Left forelimb (tissue), 1 donor: Measurements from ENCODE around the gene FANCG.
A peak's percentile ranks its signal among the peaks of the same experiment; 100 is the strongest.

Experiments used
- DNase-seq: peaks from one replicate; pipeline ENCODE4 v3.0.0-alpha.2; 2018; ENCODE audit warnings: low spot score

The FANCG gene

DNA sequence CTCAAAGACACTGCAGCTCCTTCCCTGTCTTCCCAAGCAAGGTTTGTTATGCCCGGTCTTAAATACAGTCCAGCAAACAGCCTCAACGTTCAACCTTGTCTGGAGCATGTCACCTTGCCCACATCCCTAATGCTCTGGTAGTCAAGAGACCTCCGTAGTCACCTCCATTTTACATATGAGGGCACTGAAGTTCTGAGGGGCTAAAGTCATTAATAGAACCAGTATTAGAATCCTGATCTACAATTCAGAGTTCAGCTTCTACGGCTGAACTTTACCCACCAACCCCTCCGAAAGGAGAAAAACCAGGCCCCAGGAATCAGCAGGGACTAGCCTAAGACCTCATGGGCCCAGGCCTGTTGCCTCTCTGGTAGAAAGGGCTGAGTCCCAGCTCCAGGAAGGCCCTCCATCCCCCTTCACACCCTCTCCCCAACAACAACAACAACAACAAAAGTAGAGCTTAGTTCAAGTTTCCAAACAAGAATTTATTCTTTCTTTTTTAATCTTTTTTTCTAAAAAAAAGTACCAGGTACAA, 24.0 kb upstream of the FANCG start:
- no peak for DNase-seq

DNA sequence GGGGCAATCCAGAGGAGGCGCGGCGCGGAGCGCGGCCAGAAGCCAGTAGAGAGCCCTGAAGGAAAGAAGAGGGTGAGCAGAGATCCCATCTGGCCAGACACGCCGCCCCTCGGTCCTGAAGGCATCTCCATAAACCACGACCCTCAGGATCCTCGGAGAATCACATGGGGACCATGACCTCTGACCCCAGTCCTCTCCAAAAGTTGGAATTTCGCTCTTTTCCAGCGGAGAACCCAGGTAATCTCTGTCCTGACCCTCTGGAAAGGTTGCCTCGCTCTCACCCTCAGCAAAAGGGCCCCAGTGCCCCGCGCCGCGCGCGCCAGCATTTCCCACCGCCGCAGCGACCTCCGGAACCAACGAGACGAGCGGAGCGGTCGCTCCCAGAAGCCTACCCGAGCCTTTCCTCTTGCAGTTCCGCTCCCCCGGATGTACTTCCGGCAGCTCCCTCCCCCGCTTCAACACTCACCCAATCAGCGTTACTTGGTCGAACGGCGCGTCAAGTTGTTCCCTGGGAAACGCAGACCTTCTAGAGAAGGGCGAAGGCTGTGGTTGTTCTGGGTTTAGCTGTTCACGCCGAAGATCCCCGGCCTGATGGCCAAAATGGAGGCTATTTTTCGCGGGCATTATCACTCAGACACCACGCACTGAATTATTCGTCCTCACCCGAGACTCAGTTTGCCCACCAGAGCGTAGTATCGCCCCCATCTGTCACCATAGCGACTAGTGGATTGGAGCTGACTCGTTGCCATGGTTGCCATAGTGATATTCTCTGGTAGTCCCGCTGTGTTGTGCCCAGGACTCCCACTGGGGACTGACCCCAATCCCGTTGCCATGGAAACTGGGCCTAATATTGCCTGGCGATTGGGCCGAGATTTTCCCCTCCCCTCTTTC, 23.3 kb upstream of the FANCG start, which contains the start of gene STOML2:
STOML2 (minus strand) TSS at position 363 of the 891 bp plus-strand sequence; CDS start at position 326, 37 bp downstream.
- DNase-seq: peak; percentile 92

DNA sequence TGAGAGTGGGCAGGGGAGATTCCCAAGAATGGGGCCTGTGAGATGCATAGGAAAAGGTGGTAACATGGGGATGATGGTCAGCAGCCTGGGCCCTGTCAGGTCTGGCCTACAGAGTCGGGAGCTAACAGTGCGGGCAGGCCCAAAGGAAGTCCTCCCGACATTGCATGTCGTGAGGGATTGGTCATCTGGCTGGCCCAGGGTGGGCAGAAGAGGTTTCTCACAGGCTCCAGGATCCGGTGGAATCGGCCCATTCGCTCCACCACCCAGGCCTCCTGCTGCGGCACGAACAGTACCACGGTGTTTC, 22.7 kb upstream of the FANCG start:
- no peak for DNase-seq

DNA sequence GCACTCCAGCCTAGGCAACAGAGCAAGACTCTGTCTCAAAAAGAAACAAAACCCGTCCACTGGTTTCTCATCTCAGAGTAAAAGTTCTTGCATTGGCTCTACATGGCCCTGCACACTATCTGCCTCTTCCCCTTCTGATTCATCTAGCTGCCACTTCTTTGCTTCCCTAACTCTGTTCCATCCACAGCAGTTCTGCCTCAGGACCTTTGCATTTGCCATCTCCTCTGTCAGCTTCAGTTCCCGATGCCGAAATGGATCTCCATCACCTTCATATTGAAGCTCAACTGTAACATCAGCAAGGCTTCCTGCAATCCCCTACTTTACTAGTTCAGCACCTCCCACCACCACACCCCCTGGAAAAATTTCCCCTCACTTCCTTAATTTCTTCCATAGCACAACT, 17.8 kb upstream of the FANCG start:
- no peak for DNase-seq

DNA sequence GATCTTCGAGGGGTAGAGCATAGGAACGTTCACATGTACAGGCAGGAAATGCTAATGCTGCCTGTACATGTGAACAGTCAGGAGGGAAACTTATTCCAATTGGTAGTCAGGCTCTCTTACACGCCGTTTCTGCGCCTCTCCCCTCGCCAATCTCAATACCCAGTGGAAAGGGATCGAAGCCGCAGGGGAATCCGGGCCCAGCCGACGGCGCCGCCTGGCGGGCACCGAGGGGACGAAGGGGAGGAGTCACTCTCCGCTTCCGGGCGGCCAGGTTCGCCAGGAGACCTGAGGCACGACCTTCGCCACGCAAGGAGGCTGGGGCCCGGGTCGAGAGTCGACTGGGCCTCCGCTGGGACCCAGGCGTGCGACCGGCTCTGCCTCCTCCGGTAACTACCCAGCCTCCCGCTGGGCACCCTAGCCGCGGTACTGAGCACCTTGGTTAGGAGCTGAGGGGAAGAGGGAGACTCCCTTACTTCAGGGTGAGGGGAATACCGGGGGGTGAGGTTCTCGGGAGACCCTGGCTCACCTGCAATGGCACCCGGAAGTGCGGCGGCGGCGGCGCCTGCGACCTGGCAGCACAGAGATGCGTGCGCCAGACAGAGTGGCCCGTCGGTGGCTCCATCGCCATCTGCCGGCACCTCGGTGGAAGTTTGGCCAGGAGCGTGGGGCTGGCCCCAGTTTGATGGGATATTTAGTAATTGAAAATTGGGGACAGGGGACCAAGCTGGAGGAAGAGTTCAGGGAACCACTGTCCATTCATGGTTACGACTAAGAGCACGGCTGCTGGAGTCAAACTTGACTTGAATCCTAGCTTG, 16.5 kb upstream of the FANCG start, which contains the start of gene PIGO:
PIGO (minus strand) TSS at position 557 of the 815 bp plus-strand sequence. CDS start 1,026 bp downstream, outside the sequence.
- DNase-seq: peak; percentile 89

DNA sequence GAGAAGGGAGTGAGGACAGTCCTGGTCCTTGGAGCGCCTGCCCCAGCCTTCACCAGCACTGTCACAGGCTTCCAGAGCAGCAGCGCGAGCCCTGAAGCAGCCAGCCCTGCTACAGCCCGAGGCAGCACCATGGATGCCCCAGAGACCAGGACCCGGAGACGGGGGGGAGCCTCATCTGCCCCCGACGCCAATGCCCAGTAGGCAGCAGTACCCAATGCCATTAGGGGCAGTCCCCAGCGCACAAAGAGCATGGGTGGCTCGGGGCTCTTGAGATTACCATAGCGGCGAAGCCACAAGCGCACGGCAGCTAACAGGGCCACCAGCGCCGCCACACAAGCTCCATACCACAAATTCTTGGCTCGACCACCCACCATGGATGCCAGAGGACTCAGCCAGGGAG, 11.8 kb upstream of the FANCG start:
- DNase-seq: no peak

DNA sequence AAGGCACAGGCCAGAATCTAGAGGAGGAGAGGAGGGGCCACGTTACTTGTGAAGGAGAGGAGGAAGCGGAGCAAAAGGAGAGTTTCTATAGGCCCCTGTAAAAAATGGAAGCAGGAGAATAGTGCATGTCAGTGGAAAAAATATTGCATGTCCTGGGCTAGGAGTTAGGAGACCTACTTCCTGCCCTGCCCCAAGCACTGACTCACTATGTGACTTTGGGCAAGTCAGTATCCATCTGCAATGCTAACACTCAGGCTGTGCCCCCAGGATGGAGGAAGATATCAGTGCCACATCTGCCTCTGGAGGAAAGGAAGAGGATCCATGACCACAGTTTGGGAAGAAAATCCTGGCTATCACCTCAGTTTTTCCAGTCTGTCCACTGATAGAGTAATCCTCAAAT, 9.7 kb upstream of the FANCG start:
- DNase-seq: no peak

DNA sequence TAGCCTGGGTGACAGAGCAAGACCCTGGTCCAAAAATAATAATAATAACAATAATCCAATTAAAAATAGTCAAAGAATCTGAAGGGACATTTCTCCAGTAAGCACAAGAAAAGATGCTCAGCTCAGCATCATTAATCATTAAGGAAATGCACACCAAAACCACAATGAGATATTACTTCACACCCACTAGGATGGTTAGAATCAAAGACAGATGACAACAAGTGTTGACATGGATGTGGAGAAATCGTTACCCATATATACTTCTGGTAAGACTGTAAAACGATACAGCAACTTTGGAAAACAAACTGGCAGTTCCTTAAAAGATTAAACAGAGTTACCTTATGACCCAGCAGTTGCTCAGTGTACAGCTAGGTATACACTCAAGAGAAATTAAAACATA, 5.3 kb upstream of the FANCG start:
- no peak for DNase-seq

DNA sequence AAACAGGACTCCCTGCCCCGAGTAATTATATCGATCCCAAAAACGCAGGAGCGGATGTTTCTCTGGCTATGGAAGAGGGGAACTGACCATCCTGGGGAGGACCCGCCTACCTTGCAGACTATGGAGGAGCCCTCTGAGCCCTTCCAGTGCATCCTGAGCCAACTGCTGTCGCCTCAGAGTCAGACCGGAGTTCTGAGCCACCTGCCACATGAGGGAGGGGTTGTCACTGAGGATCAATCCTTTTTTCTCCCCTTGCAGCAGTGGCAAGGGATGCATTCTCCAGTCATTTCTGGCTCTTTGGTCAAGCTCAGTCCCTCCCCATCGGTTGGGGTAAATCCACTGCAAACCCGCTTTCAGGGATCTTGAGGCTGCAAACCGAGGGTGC, 709 bp downstream of the FANCG start:
- DNase-seq: no peak

DNA sequence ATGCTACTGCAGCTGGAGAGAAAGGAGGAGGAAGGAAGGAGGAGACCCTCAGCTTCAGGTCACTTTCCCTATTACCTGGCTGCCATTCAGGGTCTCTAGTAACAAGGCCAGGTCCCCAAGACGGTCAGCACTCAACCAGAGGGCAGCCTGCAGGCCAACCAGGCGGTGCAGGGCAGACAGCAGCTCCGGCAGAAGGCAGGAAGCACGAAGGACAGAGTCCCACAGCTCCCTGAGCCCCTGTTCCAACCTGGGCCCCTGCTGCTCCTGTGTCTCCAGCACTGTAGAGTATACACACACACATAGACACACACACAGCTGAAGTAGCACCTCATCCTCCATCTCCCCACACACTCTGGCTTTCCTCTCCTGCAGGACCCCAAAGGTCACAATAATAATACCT, 1.7 kb downstream of the FANCG start:
- no peak for DNase-seq

DNA sequence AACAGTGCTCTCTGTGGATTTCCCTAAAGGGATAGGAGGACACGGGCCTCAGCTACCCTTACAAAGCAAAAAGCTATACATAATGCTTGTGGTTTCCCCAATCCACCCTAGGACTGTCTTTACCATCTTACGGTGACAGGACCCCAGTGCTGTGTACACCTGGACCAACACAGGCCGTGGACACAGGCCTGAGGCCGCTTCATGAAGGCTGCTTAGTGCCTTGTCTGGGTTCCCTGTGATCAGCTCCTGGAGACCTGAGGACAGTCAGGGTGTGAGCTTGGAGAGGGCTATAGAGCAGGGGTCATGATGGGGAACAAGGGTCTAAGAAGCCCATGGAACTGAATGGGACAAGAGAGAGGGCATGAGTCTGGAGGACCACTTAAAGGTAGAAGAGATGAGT, 2.9 kb downstream of the FANCG start:
- no peak for DNase-seq

DNA sequence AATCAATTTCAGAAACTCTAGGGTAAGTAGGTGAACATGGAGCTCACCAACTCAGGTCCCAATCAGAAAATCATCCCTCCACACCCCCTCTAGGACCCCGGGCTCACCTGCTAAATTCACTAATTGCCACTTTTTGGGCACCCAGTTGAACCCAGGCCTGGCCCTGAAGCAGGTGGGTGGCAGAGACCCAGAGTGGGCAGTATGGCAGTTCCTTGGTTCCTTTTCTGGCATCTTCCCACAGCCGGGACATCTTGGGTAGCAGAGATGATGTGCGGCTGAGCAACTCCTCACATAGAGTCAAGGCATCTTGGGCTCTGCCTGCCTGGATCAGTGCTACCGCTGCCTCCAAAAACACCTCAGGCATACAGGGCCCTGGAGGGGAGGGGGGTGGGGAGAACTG, 4.4 kb downstream of the FANCG start:
- DNase-seq: no peak

DNA sequence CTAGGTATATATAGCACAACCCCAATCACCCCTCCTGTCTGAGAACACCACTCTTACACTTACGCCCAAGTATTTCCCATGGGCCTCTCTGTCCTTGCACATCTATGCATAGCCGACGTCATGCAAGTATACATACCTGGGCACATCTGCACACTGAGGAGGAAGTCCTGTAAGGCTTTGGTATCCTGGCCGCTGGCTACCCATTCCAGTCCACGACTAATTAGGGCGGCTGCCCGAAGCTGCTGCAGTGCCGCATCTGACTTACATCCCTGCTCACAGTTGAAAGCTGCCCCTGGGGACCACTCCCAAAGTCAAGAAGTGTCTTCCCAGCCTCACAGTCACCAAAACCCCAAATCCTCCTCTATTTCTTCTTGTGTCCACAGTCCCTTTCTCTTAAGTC, 5.0 kb downstream of the FANCG start:
- DNase-seq: no peak

DNA sequence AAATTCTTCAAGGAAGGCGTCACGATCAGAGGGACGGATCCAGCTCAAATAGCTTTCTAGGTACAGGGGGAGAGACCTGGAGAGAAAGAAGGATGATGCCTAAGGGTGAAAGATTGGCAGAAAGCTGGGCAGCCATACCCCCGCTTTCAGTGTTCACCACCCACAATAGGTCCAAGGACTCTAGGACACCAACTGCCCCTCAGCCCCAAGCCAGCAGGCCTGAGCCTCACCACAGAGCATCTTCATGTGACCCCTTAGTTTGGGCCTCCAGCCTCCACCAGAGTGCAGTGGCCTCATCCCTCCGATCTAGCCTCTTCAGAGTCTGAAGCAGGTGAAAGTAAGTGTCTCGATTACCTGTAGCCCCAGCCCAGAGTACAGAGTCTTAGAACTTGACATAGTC, 5.6 kb downstream of the FANCG start:
- no peak for DNase-seq

DNA sequence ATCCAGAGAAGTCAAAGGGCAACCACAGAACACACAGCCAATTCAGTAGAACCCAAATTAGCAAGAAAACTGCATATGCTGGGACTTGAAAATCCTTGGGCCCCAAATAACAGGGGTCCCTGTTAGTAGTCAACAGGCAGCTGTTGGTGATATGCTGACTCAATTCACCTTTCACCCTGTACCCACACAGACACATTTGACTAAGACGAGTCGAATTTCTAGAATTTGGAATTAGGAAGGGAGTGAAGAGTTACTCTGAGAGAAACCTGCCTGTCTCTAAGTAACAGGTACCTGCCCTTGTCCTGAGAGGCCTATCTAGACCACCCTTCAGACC, 6.5 kb downstream of the FANCG start:
- DNase-seq: peak; percentile 53

DNA sequence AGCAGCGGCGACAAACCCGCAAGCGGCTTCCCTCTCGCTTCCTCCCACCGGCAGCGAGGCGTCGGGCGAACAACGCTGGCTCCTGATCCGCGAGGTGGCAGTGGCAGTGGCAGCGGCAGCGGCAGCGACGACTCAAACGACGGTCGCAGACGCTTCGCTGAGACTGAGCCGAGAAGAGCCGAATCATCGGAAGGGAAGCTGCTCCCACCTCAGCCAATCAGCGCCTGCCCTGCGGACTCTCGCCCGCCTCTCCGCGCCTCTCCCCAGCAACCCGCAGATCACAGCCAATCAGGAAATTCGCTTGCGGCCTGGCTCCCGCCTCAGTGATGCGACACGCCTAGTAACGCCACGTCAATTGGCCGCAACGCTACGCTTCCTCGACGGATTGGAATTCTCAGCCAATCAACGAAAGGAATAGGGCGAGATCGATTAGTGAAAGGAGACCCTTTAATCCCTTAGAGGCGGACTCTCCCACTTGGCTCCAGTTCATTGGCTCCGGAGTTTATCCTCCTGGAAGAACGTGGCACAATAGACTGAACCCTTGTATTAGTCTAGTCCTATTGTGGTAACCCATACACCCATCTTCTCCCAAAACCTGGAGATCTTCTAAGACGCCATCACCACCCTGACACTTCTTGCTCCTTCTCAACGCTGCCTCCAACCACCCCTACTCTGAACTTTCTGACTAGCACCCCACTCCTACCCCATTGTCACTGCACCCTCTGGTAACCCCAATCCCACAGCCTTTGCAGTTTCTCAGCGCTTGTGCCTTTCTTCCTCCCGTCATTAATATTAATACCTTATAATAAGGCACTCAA, 7.1 kb downstream of the FANCG start, which contains the start of gene VCP:
VCP (minus strand) TSS at position 165 of the 818 bp plus-strand sequence. CDS start 272 bp downstream, outside the sequence.
- peak; percentile 98 for DNase-seq

DNA sequence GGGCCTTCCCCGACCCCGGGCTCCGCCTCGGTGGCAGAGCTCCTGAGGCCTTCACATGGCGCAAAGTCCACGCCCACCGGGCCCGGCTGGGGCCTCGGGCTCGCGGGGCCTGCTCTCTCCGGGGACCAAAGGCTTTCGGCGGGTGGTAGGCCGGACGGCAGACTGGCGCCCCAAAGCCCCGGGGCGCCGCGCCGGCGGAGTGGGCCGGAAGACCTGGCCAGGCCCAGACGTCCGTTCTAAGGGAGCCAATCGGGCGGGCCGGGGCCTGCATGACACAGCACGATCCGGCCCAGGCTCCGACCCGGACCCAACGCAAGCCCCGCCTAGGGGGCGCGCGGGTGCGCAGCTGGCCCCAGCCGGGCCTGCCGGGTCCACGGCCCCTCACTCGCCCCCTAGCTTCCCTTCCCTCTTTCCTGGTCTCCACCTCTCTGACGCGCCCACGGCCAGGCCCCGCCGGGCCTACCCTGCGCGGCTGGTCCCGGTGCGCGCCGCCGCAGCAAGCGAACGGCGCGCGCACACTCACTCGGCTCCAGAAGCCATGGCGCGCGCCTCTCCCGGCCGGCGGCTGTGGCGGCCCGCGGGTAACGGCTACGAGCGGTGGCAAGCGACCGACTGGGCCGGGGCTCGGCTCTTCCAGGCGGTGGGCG, 7.8 kb downstream of the FANCG start:
- peak; percentile 88 for DNase-seq

DNA sequence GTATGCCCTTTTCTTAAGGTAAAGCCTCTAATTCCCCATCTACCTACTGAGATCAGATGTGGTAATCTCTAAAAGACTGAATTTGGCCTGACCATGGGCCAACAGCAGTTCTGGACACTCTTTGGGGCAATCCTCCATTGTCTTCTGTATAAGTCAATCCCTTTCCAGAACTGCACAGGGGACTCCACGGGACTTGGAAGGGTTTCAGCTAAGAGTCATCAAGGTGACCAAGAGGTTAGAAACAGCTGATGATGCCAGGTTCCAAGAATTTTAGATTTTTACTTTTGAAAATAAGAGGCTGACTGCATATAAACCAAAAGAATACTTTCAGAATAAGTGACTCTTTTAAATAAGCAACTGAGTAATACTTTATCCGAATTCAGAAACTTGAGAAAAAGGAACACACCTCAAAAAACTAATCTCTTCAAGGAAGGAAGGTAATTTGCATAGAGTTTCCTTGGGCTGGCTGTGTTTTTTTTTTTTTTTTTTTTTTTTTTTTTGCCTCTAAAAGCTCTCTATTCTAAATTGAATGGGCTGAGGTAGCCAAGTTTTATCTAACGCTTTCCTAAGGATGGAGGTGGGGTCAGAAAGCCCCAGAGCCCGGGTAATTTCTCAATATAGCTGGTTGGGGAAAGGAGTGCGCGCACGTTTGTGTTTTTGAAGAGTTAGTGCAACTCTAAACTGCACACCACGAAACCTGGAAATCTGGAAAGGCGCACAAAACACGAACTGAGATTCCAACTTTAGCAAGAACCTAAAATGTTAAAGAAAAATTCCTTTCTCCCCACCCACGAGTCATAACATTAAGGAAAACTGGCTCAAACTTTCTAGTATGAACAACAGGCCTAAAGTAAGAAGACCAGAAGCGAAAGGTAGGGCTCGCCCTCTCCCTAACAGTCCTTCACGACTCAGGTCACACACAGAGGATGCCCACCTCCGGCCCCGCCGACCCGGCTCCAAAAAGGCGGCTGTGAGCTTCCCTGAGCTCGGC, 8.6 kb downstream of the FANCG start:
- DNase-seq: peak; percentile 6

DNA sequence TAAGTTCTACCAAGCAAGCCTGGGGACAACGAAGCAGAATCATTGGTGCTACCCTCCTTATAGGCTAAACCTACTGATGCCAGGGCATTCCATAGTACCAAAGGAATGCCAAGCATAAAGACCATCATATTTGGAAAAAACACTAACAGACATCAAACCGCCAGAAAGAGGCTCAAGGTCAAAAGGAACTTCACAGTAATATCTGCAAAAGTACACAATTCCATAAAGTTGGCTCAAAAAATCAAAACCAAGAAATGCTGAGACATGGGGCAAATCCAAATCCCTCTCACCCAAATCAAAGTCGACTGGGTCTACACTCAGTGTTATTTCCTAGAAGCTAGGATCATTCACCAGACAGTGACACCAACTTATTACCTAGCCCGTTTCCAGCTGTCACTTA, 10.7 kb downstream of the FANCG start:
- DNase-seq: peak; percentile 15

DNA sequence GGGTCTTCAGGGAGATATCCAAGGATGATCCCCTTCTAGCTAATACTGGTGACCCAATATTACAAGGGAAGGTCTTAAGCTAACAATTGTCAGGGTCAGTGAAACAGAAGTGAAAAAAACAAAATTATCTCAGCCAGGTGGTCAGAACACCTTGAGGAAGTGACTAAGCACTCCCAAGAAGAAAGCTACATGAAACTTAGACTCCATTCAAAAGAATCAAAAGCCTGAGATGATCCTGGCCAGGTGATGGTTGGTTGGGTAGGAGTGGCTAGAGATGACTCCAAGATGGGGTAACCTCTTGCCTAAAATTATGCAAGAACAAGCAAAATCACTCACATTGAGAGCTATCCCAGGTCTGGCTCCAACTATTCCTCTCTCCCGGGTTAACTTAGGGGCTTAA, 12.7 kb downstream of the FANCG start:
- peak; percentile 4 for DNase-seq
